GM21717 (cell line): ENCODE results near the gene CR1.
A peak's percentile ranks its signal among the peaks of the same experiment; 100 is the strongest.
"Not testable (repeated sequence)": the region's sequence is repeated elsewhere in the genome, so short reads cannot be mapped to it uniquely, and the experiment has no call there.

Experiments used
- ATAC-seq: cut with Tn5 transposase; IDR thresholded peaks from one replicate; pipeline ENCODE4 v1.9.1; 2021; ENCODE audit warnings: mild to moderate bottlenecking, moderate library complexity; ENCODE audit not compliant: unreplicated experiment

CR1 gene

DNA sequence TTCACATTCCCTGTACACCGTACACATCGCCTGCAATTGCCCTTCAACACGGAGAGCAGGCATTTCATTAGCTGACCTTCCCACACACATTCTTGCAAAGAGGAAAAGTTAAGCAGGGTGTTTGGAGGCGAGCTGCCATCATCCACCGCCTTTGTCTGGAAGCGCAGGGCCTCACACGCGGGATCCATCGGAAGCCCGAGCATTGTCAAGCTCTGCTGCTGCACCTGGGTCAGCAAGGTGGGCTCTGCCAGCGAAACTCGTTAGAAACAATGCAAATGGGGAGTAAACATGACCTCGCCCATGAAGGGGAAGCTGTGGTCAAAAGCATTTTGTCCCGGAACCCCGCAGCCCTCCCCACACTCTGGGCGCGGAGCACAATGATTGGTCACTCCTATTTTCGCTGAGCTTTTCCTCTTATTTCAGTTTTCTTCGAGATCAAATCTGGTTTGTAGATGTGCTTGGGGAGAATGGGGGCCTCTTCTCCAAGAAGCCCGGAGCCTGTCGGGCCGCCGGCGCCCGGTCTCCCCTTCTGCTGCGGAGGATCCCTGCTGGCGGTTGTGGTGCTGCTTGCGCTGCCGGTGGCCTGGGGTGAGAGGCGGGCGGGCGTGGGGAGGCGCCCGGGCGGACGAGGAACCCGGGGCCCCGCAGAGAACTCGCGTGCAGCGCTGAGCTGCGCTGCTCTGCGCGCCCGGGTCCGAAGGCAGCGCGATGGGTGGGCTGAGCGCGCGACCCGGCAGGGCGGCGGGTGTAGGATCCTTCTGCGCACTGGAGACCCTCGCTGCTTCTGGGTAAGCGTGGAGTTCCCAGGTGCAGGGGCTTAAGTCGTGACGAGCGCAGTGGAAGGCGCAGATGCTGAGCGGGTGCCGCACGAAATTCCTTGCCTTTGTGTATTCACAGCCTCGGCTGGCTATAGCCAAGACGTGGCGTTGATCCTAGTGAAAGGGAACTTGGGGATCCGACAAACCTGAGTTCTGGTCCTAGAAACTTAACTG lies at the start of gene CR1:
Gene CR1, plus strand, starts transcription at position 357 of the 992 bp plus-strand sequence. Its CDS starts 111 bp downstream, at position 468.
- peak; percentile 47 for ATAC-seq

- no peak for ATAC-seq
These were observed 42.3 kb upstream of the CR1 start for GRCh38 chr1:207453710-207454045.

DNA sequence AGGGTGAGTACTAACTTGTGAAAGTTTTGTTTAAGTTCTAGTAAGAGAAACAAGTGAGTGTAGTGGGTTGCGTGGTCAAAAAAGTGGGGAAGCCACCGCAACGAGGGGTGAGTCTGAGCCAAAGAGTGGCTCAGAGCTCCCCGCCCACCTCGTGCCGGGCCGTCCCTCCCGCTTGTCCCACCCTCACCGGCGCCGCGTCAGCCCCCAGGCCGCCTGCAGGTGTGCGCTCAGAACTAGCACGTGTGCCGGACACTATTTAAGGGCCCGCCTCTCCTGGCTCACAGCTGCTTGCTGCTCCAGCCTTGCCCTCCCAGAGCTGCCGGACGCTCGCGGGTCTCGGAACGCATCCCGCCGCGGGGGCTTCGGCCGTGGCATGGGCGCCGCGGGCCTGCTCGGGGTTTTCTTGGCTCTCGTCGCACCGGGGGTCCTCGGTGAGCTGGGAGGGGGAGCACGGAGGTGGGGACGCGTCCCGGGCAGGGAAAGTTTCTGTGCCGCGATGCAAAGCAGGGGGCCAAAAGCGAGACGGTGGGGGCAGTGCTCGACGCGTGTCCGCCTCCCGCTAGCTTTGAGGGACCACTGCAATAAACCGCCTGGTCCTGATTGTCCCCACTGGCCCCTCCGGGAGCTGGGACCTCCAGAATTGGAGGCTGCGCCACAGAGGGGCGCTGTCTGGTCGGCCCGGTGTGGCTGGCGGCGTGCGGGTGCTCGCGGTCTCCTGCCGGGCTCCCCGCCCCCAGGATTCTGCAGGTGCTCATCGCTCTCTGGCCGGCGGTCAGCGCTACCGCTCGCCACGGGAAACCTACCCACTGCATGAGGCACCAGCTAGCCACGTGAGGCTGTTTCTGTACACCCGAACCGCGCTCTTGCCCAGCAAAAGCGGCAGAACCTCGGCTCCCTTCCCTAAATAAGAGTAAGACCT lies 41.7 kb upstream of the CR1 start, which contains the start of gene CR2:
Gene CR2, plus strand, starts transcription at position 283 of the 919 bp plus-strand sequence. Its CDS starts 91 bp downstream, at position 374.
- ATAC-seq: peak; percentile 72

DNA sequence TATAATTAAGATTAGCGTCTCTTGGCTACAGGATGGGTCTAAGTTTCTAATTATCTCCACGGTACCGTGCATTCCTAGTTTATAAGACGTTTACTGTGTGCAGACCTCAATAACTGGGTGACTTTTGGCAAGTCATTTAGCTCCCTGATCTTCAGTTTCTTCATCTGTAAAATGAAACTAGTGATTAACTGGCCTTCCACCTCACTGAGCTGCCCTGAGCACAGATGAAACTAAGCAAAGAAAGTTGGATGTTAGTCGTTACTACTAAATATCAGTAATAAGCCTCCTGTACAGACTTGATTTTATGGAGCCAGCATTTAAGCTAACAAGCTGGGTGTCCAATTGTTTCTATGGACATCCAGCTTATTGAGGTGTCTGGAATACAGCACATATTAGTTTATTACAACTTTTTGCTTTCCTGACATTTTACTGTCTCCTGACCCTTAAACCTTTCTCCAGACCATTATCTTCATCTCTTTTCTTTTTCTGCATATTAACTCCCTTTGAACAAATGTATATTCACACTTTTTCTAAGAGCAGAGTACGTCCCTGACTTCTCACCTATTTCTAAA lies 40.7 kb upstream of the CR1 start:
- peak; percentile 31 for ATAC-seq

- no peak for ATAC-seq
These were observed 37.5 kb upstream of the CR1 start for GRCh38 chr1:207458414-207458813.

DNA sequence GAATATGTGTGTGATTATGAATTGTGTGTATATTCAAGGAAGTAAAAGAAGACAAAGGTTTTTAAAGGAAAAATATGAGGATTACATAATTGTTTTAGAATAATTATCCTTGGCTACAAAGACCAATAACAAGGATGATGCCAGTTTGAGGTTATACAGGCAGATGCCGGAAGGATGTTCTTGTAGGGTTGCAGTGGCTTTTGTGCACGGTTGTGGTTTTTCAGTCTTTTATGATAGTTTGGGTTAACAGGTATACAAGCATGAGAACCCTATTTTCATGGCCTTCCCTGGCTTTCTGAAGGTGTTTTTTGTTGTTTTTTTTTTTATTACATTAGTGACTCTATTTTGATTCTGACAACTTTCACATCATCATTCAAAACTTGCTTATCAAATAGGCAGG lies 36.9 kb upstream of the CR1 start:
- no peak for ATAC-seq

DNA sequence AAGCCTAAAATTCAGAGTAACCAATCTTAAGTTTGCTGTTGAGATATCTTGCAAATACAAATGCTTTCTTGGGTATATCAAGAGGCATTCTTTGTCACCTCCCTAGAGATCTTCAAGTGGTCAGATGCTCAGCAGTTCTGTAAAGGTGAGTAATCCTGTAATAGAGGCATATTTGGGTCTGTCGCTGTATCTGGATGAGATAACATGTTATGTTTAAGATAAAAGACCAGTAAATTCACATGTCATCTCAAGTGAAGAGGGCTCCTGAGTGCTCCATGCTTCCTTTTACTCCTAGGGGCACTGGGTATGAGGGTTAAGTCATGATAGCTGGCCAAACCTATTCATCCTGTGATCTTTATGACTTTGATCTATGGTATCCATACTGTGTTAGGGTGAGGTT lies 34.3 kb upstream of the CR1 start:
- no peak for ATAC-seq

DNA sequence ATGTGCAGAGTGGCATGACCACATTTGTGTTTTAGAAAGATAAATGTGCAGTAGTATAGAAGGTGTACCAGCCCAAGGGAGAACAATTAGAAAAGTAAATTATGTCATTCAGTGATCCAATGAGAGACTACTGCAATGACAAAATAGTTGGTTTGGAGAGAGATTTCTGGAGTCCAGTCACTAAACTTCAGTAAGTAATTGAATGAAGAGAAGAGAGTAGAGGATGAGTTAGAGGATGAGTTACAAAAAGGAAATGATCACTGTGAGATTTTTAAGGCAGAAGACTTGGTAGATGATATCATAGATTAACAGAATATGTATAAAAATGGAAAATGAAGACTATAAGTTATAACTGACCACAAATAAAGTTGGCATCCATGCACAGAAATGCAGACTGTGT lies 33.4 kb upstream of the CR1 start:
- no peak for ATAC-seq

DNA sequence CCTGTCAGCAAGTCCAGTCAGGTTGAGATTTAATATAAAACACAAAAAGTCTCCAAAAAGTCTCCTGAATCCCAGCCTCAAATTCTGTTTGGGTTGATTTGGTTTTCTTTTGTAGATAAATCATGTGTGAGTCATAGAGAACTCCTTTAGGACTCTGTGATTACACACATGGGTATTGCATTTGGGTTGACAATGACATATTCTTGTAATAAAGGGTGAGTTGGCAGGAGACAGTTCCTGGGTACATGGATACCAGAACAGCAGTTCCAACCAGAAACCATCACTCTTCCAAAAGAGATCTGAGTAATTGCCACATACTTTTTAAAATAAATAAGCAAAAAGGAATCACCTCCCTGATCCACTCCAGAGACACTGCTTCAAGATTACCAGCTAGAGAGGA lies 32.9 kb upstream of the CR1 start:
- ATAC-seq: no peak

GRCh38 chr1:207463571-207463970 lies 32.4 kb upstream of the CR1 start:
- no peak for ATAC-seq

DNA sequence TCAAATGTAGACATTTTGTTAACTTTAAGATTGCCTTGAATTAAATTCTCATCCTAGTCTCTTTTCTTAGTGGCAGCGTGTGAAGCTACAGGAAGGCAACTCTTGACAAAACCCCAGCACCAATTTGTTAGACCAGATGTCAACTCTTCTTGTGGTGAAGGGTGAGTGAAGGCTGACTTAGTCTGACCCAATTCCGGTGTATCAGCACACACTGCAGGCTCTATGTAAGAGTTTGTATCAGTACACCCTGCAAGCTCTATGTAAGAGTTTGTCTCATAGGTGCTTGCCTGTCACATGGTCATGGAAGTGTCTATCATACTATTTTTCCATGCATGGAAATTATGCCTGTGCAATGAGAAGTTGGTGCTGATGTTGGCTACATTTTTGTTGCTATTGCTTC lies 25.0 kb upstream of the CR1 start:
- ATAC-seq: no peak

GRCh38 chr1:207474210-207474609 lies 21.7 kb upstream of the CR1 start:
- ATAC-seq: no peak

DNA sequence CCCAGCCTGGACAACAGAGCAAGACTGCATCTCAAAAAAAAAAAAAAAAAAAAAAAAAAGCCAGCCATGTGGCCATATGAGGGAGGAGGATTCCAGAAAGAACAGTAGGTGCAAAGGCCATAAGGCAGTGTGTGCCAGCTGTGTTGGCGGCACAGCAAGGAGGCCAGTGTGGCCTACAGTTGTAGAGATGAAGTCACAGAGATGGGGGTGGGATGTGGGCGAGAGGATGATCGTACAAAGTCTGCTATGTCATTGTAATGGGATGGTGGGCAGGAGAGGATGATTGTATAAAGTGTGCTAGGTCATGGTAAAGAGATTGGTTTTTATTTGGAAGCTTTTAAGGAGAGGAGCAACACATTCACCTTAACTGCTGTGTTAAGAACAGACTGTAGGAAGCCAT lies 9.8 kb upstream of the CR1 start:
- ATAC-seq: no peak

GRCh38 chr1:207487636-207488035 lies 8.3 kb upstream of the CR1 start:
- ATAC-seq: no peak

DNA sequence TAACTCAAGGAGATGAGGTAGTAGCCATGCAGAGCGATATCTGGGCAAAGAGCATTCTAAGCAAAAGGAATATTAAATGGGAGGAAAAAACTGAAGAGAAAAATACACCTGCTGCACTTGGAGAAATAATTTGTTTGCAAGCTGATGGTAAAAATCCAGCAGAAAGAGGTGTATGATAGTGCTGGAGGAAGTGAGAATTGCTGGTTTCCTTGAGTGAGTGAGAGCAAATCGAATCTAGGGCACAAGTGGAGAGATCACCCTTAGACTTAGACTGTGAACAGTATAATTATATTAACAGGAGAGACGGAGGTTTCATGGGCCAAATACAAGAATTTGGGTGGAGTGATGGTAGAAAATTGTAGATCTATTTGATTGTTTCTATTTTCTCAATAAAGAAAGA lies 2.7 kb upstream of the CR1 start:
- no peak for ATAC-seq

GRCh38 chr1:207494171-207494570 lies 1.8 kb upstream of the CR1 start:
- no peak for ATAC-seq

GRCh38 chr1:207495281-207495680 lies 676 bp upstream of the CR1 start:
- ATAC-seq: not testable (repeated sequence)

- no peak for ATAC-seq
These were observed 2.0 kb downstream of the CR1 start for GRCh38 chr1:207497941-207498340.

- ATAC-seq: peak; percentile 44
These were observed 3.6 kb downstream of the CR1 start for GRCh38 chr1:207499573-207499972.

DNA sequence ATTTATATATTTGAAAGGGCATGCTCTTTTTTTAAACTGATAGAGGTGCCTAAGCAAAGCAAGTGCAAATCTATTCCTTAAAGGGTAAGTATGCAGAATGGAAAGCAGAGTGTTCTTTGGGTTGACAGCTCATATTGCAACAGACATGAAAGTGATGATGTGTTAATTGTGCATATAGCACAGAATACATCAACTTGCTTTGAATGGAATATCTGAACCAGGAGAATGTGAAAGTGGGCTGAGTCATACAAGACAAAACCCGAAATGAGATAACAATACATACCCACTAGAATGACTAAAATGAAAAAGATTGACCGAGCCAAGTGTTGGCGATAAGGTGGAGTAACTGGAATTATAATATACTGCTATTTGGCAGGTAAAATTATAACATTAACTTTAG lies 4.3 kb downstream of the CR1 start:
- ATAC-seq: no peak

- no peak for ATAC-seq
These were observed 5.1 kb downstream of the CR1 start for GRCh38 chr1:207501071-207501470.
